ENCODE results near the gene UBAC1. TPM values are rescaled to one million over a fixed set of nuclear protein-coding genes. Genes with fewer than 3 reads are reported as not detected.

UBAC1 gene
- total RNA-seq, 2 donors from 2014 or later, result 54.9 to 66.5 TPM

GRCh38 chr9:135901826-135902225 lies 59.3 kb downstream of the UBAC1 start:
- H3K27ac ChIP-seq, result no peak overlapping the region
- intact Hi-C loops (cut with DNase I), result no loop called here
- H3K9ac ChIP-seq (ENCODE audit: low read depth in 2 of 2, low read length in 2 of 2), result no peak overlapping the region

GRCh38 chr9:135901031-135901758 lies 60.0 kb downstream of the UBAC1 start:
- no peak overlapping the region for H3K27ac ChIP-seq
- no peak for DNase-seq
- H3K9ac ChIP-seq (ENCODE audit: low read depth in 2 of 2, low read length in 2 of 2), result no peak overlapping the region
- no peaks in the 10 kb centered on the region for H3K36me3 ChIP-seq
- no peak for TF ChIP-seq CTCF (IDR thresholded peaks at IDR 0.05)
- intact Hi-C loops (cut with DNase I), result no loop called here
- H3K4me1 ChIP-seq, result peaks cover 3% of the 10 kb centered on the region
- H3K4me3 ChIP-seq, result no peak overlapping the region
- no peaks in the 10 kb centered on the region for H3K27me3 ChIP-seq
- H3K9me3 ChIP-seq, result no peaks in the 10 kb centered on the region

More at GRCh38 chr9:135901826-135902225, 59.3 kb downstream of the UBAC1 start:
- DNase-seq, result no peak
- Histone ChIP-seq H3K27me3 (no peaks in the 10 kb centered on the region), H3K4me1 (peaks cover 3% of the 10 kb centered on the region), H3K36me3 (no peaks in the 10 kb centered on the region), H3K4me3 (no peak overlapping the region), H3K9me3 (no peaks in the 10 kb centered on the region)
- TF ChIP-seq CTCF (IDR thresholded peaks at IDR 0.05), result no peak

GRCh38 chr9:135898634-135899407 lies 62.4 kb downstream of the UBAC1 start:
- intact Hi-C loops (cut with DNase I), result no loop called here
- Histone ChIP-seq H3K9me3 (no peaks in the 10 kb centered on the region), H3K27ac (no peak overlapping the region), H3K4me1 (no peaks in the 10 kb centered on the region), H3K9ac (ENCODE audit: low read depth in 2 of 2, low read length in 2 of 2) (no peak overlapping the region), H3K36me3 (no peaks in the 10 kb centered on the region), H3K27me3 (no peaks in the 10 kb centered on the region), H3K4me3 (no peak overlapping the region)
- no peak for DNase-seq
- TF ChIP-seq CTCF (IDR thresholded peaks at IDR 0.05), result no peak

GRCh38 chr9:135896626-135897025 lies 64.5 kb downstream of the UBAC1 start:
- no peak for TF ChIP-seq CTCF (IDR thresholded peaks at IDR 0.05)
- Histone ChIP-seq H3K9me3 (no peaks in the 10 kb centered on the region), H3K4me3 (no peak overlapping the region), H3K4me1 (no peaks in the 10 kb centered on the region), H3K9ac (ENCODE audit: low read depth in 2 of 2, low read length in 2 of 2) (no peak overlapping the region), H3K36me3 (no peaks in the 10 kb centered on the region), H3K27me3 (no peaks in the 10 kb centered on the region), H3K27ac (no peak overlapping the region)
- DNase-seq, result no peak
- intact Hi-C loops (cut with DNase I), result no loop called here

- Histone ChIP-seq H3K4me1 (no peaks in the 10 kb centered on the region), H3K27me3 (no peaks in the 10 kb centered on the region), H3K9ac (ENCODE audit: low read depth in 2 of 2, low read length in 2 of 2) (no peak overlapping the region), H3K4me3 (no peak overlapping the region), H3K36me3 (no peaks in the 10 kb centered on the region), H3K27ac (no peak overlapping the region), H3K9me3 (no peaks in the 10 kb centered on the region)
- intact Hi-C loops (cut with DNase I), result no loop called here
- DNase-seq, result no peak
- no peak for TF ChIP-seq CTCF (IDR thresholded peaks at IDR 0.05)
Observed at GRCh38 chr9:135896205-135896604, 65.0 kb downstream of the UBAC1 start.

Data from colonic mucosa (tissue), 4 donors.